HG02840 (cell line): ENCODE results near the gene ABHD2.
"Not testable (repeated sequence)": the region's sequence is repeated elsewhere in the genome, so short reads cannot be mapped to it uniquely, and the experiment has no call there.

Experiments
- ATAC-seq: cut with Tn5 transposase; IDR thresholded peaks from one replicate; pipeline ENCODE4 v1.9.1; 2021; ENCODE audit warnings: mild to moderate bottlenecking, moderate library complexity, moderate number of reproducible peaks; ENCODE audit not compliant: unreplicated experiment, low FRiP score

ABHD2 gene

GRCh38 chr15:89215627-89216026, 127.4 kb downstream of the ABHD2 start:
- no peak for ATAC-seq

DNA sequence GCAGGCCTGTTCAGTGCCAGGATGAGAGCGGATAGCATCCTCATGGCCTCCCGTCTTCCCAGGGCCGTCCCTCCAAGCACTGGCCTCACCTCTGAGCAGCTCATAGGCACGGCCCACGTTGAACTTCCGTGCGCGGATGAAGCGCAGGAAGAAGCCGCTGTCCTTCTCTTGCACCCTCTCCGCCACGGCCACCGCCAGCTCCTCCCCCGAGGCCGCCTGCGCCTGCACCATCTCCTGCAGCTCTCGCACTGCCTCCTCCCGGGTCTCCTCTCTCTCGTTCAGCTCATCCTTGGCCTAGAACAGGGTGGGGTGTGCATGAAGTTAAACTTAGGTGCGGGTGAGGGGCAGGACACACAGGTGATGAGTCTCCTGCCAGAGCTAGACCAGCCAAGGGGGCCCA, 128.8 kb downstream of the ABHD2 start:
- no peak for ATAC-seq

DNA sequence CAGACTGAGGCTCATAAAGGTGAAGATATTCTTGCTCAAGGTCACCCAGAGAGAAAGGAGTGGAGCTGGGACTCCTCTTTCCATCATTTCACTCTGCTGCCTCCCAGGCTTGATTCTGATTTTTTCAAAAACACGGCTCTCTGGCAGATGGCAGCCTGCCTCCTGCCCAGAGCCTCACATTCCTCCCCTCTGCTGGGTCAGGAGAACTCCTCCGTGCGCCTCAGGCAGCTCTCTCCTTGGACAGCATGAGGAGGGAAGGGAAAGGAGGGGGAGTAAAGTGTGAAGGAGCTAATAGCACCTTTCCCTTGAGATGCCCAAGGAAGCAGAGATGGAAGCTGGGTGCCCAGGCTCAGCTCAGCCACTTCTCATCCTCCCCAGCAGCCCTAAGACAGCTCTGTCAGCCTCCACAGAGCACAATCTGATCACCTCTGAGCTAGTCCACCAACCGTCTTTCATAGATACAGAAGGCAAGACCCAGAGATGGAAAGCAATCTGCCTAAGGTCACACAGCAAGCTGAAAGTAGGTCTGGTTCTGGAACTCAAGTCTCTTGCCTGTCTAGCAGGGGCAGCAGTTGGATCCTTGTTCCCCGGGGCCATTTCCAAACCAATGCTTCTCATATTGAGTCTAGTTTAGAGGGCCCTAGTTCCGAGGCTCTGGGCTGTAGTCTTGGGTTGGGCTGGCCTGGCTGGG, 129.6 kb downstream of the ABHD2 start:
- ATAC-seq = no peak

GRCh38 chr15:89218531-89218930, 130.3 kb downstream of the ABHD2 start:
- no peak for ATAC-seq

- no peak for ATAC-seq
Observed at GRCh38 chr15:89221543-89221942, 133.3 kb downstream of the ABHD2 start, which contains the start of gene RLBP1. RLBP1 (minus strand) TSS chr15:89221579; CDS start chr15:89218975, 2,604 bp downstream.

GRCh38 chr15:89225588-89225987, 137.3 kb downstream of the ABHD2 start:
- no peak for ATAC-seq

DNA sequence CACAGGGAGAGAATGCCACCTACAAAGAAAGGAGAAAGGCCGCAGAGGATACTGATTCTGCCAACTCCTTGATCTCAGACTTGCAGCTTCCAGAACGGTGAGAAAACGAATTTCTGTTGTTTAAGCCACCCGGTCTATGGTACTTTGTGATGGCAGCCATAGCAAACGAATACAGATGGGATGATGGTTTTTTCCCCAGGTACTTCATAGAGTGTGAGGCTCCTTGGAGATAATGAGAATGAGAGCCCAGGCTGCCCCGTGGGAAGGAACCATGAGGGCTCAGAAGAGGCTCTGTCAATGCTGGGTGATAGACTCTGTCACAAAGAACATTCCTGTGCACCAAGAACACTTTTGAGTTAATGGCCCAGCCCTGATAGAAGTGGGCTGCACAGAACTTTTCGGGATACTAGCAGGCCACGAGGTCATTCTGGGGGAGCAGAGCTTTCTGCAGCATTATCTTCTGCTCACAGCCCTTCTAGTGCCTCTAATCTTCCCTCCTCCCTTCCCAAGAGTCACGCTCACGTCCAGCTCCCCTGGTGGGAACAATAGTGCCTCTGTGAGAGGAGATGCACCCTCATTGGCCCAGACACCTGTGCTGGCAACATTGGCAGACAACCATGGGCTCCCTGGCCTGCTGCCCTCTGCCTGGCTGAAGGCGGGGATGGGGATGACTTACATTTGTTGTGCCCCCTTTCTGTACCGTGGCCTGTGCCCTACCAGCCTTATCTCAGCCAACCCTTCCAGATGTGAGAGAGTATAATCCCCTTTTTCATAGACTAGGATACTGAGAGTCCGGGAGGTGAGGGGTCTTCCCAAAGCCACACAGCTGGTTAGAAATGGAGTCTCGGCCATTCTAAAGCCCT, 138.3 kb downstream of the ABHD2 start:
- ATAC-seq = no peak

- no peak for ATAC-seq
Observed at GRCh38 chr15:89227425-89227824, 139.2 kb downstream of the ABHD2 start.

DNA sequence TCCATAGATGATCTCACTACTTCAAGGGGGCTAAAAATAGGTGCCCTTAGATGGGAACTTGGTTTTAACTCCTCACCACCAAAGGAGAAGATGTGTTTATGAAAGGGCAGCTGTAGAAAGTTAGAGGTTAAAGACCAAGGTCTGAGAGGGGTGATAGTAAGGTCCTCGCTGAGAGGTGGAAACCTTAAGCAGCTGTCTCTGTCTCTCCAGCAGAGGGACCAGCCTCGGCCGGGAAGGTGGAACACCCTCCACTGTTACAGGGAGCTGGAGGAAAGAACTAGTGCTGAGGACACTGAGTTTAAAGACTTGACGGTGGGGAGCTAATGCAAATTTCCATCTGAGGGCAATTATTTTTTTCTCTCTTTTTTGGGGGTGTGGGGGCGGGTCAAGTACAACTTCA, 142.0 kb downstream of the ABHD2 start:
- no peak for ATAC-seq

DNA sequence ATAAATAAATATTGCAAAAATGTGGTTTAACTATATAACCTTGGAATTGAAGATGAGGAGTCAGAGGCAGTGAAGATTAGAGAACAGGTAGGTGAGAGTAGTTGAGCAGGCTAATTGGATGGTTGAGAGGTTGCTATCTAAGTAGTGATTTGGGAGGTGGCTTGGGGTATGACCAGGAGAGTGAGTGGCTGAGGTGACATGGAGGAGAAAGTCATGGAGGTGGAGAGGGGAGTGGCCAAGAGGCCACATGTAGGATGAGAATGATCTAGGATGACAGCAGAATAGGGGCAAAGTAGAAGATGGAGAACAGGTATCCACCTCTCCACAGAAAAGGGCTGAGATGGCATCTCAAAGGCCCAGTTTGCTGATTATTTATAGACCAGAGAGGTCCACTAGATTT, 143.6 kb downstream of the ABHD2 start:
- ATAC-seq = no peak

DNA sequence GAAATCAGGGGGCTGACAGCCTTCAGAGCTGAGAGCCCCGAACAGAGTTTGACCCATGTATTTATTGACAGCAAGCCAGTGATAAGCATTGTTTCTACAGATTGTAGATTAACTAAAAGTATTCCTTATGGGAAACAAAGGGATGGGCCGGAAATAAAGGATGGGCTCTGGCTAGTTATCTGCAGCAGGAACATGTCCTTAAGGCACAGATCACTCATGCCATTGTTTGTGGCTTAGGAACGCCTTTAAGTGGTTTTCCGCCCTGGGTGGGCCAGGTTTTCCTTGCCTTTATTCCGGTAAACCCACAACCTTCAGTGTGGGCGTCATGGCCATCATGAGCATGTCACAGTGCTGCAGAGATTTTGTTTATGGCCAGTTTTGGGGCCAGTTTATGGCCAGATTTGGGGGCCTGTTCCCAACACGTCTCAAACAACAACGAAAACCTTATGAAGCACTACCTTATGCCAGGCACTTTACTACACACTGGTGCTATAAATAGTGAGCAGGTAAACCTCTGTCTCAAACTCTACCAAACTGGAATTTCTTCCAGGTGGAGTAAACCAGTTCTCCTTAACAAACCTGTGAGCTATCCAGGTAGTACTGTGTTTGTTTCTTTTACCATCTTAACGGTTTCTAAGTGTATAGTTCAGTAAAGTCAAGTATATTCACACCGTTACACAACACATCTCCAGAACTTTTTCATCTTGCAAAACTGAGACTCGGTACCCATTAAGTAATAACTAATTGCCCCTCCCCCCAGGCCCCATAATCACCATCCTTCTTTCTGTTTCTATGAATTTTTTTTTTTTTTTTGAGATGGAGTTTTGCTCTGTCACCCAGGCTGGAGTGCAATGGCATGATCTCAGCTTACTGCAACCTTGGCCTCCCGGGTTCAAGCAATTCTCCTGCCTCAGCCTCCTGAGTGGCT, 151.9 kb downstream of the ABHD2 start:
- not testable (repeated sequence) for ATAC-seq

DNA sequence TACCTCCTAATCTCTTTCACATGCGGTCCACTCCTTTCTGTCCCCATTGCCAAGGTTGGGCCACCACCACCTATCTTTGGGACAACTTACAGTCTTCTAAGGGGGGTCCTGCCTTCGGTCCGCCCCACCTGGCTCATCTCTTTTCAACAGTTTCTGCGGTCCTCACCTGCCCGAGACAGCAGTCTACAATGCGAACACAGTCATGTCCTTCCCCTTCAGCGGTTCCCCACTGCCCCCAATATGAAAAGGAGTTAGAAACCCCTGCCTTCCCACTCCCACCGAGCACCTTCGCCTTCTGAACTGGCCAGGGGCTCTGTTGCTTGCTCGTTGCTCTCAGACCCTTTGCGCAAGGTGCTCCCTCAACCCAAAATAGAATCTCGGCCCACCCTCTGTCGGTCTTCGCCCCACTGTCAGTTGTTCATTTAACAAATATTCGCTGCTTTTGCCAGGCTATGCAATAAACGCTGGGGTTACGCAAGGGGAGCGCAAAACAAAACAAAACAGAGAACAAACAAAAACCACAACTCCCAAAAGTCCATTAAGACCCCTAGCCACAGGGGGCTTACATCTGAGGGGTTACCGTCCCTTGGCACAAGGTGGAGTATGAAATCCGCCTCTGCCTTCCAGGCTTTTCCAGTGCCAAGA, 154.9 kb downstream of the ABHD2 start:
- no peak for ATAC-seq

- peak; percentile 86 for ATAC-seq
Observed at GRCh38 chr15:89243691-89244573, 155.7 kb downstream of the ABHD2 start, which contains the start of gene FANCI. FANCI (plus strand) TSS chr15:89243979; CDS start chr15:89247648, 3,669 bp downstream.

DNA sequence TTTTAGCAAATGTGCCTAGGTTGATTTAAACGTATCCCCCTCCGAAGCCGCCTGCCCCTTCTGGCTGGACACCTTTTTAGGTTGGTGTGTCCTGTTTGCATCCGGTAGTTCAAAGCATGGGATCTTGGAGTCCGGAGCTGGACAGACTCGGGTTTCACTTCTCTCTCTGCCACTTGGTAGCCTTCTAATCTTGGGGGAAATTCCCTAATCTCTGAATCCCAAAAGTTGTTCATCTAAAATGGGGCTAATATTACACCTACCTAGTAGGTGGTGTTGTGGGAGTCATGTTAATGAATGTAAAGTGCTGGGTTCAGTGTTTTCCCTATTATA, 156.3 kb downstream of the ABHD2 start:
- peak; percentile 18 for ATAC-seq

DNA sequence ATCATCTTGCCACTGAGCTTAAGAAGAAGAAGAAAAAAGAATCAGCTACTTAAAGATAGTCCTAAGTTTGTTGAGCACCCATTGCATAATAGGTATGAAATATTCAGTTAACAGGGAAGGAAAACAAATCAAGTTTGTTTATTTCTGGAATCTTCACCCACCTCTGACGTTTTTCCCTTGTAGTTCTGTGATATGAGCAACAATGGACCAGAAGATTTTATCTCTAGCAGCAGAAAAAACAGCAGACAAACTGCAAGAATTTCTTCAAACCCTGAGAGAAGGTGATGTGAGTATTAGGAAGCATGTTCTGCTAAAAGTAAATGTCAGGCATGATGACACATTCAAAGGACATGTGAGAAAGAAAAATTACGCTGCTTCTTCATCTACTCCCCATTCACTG, 159.2 kb downstream of the ABHD2 start:
- no peak for ATAC-seq

DNA sequence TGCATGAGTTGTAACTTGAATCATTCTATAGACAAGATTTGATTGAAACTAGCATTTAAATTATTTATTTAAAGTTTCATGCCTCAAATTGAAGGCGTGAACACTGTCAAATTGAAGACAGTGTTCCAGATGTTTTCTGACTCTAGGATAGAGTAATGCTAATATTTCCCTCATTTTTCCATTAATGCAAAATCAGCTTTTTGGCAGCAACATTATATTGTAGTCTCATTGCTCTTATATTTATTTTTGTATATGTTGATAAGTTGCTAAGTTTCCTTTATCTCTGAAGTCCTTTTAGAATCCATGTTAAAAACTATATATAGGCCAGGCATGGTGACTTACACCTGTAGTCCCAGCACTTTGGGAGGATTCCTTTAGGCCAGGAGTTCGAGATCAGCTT, 160.3 kb downstream of the ABHD2 start:
- no peak for ATAC-seq

DNA sequence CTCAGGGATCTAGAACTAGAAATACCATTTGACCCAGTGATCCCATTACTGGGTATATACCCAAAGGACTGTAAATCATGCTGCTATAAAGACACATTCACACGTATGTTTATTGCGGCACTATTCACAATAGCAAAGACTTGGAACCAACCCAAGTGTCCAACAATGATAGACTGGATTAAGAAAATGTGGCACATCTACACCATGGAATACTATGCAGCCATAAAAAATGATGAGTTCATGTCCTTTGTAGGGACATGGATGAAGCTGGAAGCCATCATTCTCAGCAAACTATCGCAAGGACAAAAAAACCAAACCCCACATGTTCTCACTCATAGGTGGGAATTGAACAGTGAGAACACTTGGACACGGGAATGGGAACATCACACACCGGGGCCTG, 161.9 kb downstream of the ABHD2 start:
- not testable (repeated sequence) for ATAC-seq
